NCI-H2227 (cell line): Measurements from ENCODE around the gene CTNNA3.

ENCODE experiments used
- DNase-seq: peaks from one replicate; lab custom pipeline; 2025; ENCODE audit not compliant: unreplicated experiment; lab: John Stamatoyannopoulos, UW

The CTNNA3 gene

DNA sequence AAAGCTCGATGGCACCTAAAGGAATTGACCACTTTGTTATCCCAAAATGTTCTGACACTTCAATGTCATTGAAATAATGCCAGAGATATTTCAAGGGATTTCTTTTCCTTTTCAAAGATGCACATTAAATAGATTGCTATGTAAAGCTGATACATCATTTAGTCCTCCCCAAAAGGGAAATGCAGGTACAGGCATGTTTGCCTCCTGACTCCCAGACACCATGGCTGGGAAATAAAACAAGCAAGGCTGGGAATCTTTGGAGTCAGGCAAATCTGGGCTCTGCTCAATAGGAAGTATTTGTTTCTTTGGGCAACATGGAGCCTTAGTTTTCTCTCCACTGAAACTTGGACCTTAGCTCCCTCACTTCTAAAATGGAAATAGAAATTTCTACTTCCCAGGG is 1000.9 kb downstream of the CTNNA3 start:
- DNase-seq: no peak

GRCh38 chr10:66684581-66684980 is 1011.4 kb downstream of the CTNNA3 start:
- no peak for DNase-seq

GRCh38 chr10:66680886-66681285 is 1015.1 kb downstream of the CTNNA3 start:
- no peak for DNase-seq

DNA sequence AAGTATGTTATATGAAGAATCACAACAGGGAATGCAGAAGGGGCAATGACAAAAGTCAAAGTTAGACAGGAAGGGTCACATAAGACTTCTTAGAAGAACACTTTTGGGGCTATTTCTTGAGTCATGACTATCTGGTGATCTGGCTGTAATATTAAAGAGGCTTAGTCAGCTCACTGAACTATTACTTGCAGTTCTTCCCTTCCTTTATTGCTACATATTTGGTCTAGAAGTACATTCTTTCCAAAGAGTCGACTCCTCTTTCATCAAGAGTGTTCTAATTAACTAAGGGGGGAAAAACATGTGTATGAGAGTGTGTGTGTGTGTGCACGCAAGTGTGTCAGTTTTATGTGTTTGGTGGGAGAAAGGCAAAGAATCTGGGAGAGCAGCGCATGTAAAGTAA is 1017.5 kb downstream of the CTNNA3 start:
- DNase-seq: no peak

- DNase-seq: no peak
Observed at GRCh38 chr10:66673071-66673470, 1022.9 kb downstream of the CTNNA3 start.

GRCh38 chr10:66671562-66671961 is 1024.4 kb downstream of the CTNNA3 start:
- DNase-seq: no peak

DNA sequence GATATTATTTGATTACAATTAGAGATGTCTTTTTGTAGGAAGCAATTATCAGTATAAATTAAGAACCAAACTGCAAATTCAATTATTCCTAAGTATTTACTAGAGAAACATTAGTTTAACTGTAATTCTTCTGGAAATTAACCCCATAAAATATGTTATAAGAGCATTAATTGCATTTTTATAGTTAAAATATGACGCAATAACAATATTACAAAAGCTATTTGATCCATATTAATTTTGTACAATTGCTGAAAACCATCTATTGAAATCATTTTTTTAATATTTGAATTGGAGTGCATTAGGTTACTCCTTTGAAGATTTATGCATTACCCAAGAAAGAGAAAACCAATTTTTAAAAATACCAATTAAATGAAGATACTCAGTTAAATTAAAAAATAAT is 1024.9 kb downstream of the CTNNA3 start:
- no peak for DNase-seq

- DNase-seq: no peak
Observed at GRCh38 chr10:66656499-66656898, 1039.5 kb downstream of the CTNNA3 start.

DNA sequence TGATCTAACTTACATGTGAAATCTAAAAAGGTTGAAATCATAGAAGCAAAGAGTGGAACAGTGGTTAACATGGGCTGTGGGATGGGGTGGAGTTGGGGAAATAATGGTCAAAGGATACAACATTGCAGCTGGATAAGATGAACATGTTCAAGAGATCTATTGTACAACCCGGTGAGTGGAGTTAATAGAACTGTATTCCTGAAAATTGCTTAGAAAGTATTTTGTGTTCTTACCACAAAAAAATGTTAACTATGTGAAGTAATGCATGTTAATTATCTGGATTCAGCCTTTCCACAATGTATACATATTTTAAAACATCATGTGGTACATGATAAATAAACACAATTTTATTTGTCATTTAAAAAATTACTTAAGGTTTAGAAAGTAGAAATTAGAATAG is 1041.1 kb downstream of the CTNNA3 start:
- DNase-seq: no peak

DNA sequence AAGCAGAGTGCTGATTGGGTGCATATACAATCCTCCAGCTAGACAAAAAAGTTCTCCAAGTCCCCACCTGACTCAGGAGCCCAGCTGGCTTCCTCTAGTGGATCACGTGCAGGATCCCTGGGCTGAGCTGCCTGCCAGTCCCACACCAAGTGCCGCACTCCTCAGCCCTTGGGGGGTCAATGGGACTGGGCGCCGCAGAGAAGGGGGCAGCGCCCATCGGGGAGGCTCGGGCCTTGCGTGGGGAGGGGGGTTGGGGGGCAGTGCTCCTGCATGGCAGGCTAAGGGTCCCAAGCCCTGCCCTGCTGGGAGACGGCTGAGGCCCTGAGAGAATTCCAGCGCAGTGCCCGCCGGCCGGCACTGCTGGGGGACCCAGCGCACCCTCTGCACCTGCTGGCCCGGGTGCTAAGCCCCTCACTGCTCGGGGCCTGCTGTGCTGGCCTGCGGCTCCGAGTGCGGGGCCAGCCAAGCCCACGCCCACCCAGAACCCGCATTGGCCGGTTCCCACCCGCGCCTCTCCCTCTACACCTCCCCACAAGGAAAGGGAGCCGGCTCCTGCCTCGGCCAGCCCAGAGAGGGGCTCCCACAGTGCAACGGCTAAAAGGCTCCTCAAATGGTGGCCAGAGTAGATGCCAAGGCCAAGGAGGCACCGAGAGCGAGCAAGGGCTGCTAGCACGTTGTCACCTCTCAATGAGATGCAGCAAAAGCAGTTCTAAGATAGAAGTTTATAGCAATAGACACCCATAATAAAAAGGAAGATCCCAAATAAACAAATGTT is 1044.5 kb downstream of the CTNNA3 start:
- no peak for DNase-seq

- DNase-seq: no peak
Observed at GRCh38 chr10:66649626-66650025, 1046.4 kb downstream of the CTNNA3 start.

GRCh38 chr10:66642217-66642616 is 1053.8 kb downstream of the CTNNA3 start:
- no peak for DNase-seq

GRCh38 chr10:66639371-66639770 is 1056.6 kb downstream of the CTNNA3 start:
- no peak for DNase-seq

DNA sequence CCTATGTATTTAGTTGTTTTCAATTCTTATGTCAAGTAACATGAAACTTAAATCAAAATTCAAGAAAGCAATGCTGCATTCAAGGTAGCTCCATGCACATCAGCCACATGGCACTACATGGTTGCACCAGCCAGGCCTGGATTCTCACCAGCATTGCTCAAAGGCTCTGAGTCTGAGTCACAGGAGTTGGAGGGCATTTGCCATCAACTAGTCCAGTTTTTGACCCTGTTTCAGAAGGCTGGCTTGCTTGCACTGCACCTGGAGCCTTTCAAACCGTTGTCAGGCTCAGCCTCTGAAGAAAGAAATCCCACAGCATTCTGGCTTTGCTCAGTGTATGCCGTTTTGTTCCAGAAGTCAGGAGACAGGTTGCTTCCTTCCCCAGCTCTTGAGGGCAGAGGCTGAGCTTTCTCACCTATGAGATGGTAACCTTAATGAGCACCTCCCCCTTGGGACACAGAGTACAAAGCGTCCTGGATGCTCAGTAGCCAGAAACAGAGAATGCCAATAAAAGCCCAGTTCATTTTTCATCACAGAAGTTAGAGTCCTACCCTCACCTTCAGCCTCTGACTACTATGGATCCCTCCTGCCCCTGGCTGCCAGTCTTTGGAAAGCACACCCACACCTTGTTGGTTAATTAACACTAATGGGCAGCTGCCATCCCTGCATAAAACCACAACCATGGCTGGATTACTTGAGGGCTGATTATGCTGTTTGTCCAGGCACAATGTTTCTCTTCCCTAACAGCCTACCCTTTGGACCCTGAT is 1058.5 kb downstream of the CTNNA3 start:
- DNase-seq: no peak

DNA sequence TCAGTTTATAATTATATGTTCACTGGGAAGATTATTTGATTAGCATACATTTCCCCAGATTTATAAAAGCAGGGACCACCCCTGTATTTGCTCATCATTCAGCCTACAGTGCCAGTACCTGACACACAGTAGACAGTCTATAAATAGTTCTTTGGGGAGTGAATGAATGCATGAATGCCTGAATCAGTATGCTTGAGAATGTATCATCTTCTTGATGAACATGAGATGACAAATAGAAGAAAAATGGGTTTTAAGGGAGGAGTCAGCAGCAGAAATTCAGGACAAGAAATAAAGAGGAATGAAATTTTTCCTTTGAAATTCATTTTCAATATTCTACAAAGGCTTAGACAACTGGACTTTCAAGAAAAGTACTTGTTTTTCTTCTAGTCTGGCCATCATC is 1066.0 kb downstream of the CTNNA3 start:
- DNase-seq: no peak

- no peak for DNase-seq
Observed at GRCh38 chr10:66627156-66627555, 1068.8 kb downstream of the CTNNA3 start.

DNA sequence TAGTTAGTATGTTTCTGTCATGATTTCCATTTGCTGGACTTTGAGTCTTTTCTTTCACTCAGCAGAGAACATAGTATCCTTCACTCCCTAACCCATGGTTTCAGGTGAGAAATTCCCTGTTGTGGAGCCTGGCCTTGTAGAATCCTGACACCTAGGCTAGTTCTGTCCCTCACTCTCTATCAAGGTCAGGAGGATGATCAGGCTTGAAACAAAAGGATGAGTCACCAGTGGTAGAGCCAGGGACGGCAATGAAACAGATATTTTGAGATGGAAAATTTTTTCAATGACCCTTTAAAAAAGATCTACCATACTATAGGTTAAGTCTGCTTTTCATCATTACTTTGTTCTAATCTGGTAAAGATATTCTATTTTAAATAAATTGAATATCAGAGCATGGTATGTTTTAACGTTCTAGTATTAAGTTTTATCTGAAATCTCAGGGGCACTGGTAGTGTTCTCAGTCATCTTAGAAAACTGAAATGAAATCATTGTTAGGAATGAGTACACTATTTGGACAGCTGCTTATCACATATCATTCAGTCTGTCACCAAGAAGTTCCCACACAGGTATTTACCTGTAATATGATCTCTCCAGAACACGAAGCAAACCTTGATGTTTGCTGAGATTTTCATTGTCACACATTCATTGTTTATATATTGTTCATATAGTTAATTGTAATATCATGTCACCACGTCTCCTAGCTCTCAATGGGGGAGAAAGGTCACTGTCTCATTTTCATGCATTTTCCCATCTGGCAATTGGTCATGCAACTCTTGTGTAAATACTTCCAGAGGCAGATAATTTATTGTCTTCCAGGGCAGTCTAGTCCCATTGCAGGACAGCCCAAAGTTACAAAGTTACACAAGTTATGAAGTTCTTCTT is 1070.0 kb downstream of the CTNNA3 start:
- no peak for DNase-seq

- no peak for DNase-seq
Observed at GRCh38 chr10:66622050-66622449, 1073.9 kb downstream of the CTNNA3 start.

- DNase-seq: no peak
Observed at GRCh38 chr10:66604195-66604594, 1091.8 kb downstream of the CTNNA3 start.

GRCh38 chr10:66591865-66592264 is 1104.1 kb downstream of the CTNNA3 start:
- DNase-seq: no peak

DNA sequence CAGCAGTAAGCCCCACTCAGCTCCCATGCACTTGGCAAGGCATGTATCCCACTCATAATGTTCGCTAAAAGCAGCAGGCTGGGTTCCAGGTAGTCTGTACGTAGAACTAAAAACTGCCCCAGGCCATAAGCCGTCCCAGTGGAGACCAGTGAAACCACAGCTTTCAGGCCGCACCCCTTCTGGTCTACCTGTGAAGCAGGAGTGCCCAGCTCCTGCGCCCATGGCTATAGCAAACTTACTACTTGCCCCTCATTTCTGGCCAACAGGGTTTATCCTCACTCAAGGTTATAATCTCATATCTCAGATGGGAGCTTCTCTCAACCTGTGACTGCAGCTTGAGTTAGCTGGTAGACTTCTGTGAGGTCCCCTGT is 1108.3 kb downstream of the CTNNA3 start:
- DNase-seq: no peak
